PFSK-1 (cell line): ENCODE data around the gene EGR1.

ENCODE experiments used
- POLR2AphosphoS5 ChIP-seq: IDR thresholded peaks from 2 replicates; pipeline ENCODE4 v1.6.1; 2012; ENCODE audit warnings: low read depth, mild to moderate bottlenecking, control low read depth, low read length, moderate library complexity
- REST ChIP-seq, 2 experiments: IDR thresholded peaks; 2 replicates each; pipeline versions ENCODE4 v1.6.1 to v1.8.0; 2011 to 2012; ENCODE audit warnings: low read depth in 2 of 2, low read length in 2 of 2, control low read depth in 1 of 2, inconsistent platforms in 1 of 2, mild to moderate bottlenecking in 1 of 2, moderate library complexity in 1 of 2; ENCODE audit not compliant: insufficient read depth in 1 of 2
- SIN3A ChIP-seq: IDR thresholded peaks from 2 replicates; pipeline ENCODE4 v1.6.1; 2012; ENCODE audit warnings: mild to moderate bottlenecking, low read length, moderate library complexity, borderline replicate concordance; ENCODE audit not compliant: insufficient read depth
- TAF1 ChIP-seq: IDR thresholded peaks from 2 replicates; pipeline ENCODE4 v1.6.1; 2012; ENCODE audit warnings: low read length, control low read depth, borderline replicate concordance; ENCODE audit not compliant: insufficient read depth

- no peak for TF ChIP-seq SIN3A
- no peak for TF ChIP-seq REST (IDR thresholded peaks at IDR 0.05; ENCODE audit: insufficient read depth in 1 of 2, low read depth in 2 of 2, low read length in 2 of 2)
- no peak for TF ChIP-seq TAF1
- no peak for TF ChIP-seq POLR2AphosphoS5
Measured at GRCh38 chr5:138466900-138467710, 1.8 kb downstream of the EGR1 start.
